ENCODE measurements around the gene MED8. TPM values are rescaled to one million over a fixed set of nuclear protein-coding genes. Genes with fewer than 3 reads are reported as not detected.

MED8 gene
- total RNA-seq, 1 experiment from 2014 or later = 36.0 TPM

DNA sequence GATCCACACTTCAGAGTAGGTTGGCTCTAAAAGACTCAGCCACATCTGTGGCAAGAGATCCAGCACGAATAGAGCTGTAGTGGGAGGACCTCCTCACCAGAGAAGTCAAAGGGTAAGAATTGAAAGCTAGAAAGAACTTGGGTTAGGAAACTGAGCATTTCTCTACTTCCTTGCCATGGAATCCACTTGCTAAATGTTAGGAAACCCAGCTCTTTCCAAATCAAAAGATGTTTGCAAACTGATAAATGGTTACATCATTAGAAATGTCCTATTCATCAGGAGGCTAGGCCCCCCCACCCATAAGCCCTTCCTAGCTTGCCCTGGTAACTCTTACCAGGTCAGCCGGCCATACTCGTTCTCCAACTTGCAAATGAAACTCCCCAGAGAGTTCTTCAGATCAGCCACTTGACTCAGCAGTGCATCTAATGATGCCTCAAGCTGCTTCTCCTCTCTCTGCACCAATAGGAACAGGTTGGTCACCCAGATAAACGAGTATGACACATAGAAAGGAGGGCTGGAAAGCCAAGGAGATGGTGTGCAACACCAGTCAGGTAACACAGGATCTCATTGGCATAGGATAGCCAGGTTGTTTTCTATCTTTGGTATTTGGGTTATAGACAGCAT lies 1.5 kb downstream of the MED8 start:
- H3K4me3 ChIP-seq (replicated peaks in 1 of 2; ENCODE audit: low read depth in 1 of 2, low read length in 2 of 2) = peak overlapping the region in 1 of 2 experiments; percentile 84; a peak in 2 of 4 replicates
- H3K79me2 ChIP-seq (ENCODE audit: insufficient read depth, low read length) = peaks cover 36% of the 10 kb centered on the region
- TF ChIP-seq, protein P1, sequence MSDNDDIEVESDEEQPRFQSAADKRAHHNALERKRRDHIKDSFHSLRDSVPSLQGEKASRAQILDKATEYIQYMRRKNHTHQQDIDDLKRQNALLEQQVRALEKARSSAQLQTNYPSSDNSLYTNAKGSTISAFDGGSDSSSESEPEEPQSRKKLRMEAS (IDR thresholded peaks at IDR 0.05) = no peak
- TF ChIP-seq, protein P2, sequence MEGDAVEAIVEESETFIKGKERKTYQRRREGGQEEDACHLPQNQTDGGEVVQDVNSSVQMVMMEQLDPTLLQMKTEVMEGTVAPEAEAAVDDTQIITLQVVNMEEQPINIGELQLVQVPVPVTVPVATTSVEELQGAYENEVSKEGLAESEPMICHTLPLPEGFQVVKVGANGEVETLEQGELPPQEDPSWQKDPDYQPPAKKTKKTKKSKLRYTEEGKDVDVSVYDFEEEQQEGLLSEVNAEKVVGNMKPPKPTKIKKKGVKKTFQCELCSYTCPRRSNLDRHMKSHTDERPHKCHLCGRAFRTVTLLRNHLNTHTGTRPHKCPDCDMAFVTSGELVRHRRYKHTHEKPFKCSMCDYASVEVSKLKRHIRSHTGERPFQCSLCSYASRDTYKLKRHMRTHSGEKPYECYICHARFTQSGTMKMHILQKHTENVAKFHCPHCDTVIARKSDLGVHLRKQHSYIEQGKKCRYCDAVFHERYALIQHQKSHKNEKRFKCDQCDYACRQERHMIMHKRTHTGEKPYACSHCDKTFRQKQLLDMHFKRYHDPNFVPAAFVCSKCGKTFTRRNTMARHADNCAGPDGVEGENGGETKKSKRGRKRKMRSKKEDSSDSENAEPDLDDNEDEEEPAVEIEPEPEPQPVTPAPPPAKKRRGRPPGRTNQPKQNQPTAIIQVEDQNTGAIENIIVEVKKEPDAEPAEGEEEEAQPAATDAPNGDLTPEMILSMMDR (IDR thresholded peaks at IDR 0.05 in 2 of 3, conservative IDR thresholded peaks at IDR 0.05 in 1 of 3; ENCODE audit: borderline replicate concordance in 1 of 3, insufficient read depth in 1 of 3, low read depth in 2 of 3, low read length in 2 of 3) = no peak
- TF ChIP-seq SIN3A (IDR thresholded peaks at IDR 0.05; ENCODE audit: low read depth) = no peak
- no peak for TF ChIP-seq JUND (IDR thresholded peaks at IDR 0.05)
- no peak for TF ChIP-seq ELF1 (IDR thresholded peaks at IDR 0.05; ENCODE audit: borderline replicate concordance, low read depth)
- TF ChIP-seq SP1 (IDR thresholded peaks at IDR 0.05; ENCODE audit: low read depth) = no peak
- TF ChIP-seq FOSL1 (IDR thresholded peaks at IDR 0.05; ENCODE audit: low read depth) = no peak
- TF ChIP-seq POLR2A (IDR thresholded peaks at IDR 0.05; ENCODE audit: borderline replicate concordance, extremely low read depth, insufficient read depth, insufficient read length) = no peak
- no peak for TF ChIP-seq EGR1 (IDR thresholded peaks at IDR 0.05; ENCODE audit: low read depth)
- TF ChIP-seq CEBPB (IDR thresholded peaks at IDR 0.05; ENCODE audit: low read depth) = no peak
- TF ChIP-seq CBX3 (IDR thresholded peaks at IDR 0.05; ENCODE audit: low read depth) = no peak
- TF ChIP-seq, protein P3, sequence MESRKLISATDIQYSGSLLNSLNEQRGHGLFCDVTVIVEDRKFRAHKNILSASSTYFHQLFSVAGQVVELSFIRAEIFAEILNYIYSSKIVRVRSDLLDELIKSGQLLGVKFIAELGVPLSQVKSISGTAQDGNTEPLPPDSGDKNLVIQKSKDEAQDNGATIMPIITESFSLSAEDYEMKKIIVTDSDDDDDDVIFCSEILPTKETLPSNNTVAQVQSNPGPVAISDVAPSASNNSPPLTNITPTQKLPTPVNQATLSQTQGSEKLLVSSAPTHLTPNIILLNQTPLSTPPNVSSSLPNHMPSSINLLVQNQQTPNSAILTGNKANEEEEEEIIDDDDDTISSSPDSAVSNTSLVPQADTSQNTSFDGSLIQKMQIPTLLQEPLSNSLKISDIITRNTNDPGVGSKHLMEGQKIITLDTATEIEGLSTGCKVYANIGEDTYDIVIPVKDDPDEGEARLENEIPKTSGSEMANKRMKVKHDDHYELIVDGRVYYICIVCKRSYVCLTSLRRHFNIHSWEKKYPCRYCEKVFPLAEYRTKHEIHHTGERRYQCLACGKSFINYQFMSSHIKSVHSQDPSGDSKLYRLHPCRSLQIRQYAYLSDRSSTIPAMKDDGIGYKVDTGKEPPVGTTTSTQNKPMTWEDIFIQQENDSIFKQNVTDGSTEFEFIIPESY (IDR thresholded peaks at IDR 0.05; ENCODE audit: extremely low read depth, insufficient replicate concordance, low read length) = no peak
- TF ChIP-seq, protein P4, sequence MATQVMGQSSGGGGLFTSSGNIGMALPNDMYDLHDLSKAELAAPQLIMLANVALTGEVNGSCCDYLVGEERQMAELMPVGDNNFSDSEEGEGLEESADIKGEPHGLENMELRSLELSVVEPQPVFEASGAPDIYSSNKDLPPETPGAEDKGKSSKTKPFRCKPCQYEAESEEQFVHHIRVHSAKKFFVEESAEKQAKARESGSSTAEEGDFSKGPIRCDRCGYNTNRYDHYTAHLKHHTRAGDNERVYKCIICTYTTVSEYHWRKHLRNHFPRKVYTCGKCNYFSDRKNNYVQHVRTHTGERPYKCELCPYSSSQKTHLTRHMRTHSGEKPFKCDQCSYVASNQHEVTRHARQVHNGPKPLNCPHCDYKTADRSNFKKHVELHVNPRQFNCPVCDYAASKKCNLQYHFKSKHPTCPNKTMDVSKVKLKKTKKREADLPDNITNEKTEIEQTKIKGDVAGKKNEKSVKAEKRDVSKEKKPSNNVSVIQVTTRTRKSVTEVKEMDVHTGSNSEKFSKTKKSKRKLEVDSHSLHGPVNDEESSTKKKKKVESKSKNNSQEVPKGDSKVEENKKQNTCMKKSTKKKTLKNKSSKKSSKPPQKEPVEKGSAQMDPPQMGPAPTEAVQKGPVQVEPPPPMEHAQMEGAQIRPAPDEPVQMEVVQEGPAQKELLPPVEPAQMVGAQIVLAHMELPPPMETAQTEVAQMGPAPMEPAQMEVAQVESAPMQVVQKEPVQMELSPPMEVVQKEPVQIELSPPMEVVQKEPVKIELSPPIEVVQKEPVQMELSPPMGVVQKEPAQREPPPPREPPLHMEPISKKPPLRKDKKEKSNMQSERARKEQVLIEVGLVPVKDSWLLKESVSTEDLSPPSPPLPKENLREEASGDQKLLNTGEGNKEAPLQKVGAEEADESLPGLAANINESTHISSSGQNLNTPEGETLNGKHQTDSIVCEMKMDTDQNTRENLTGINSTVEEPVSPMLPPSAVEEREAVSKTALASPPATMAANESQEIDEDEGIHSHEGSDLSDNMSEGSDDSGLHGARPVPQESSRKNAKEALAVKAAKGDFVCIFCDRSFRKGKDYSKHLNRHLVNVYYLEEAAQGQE (IDR thresholded peaks at IDR 0.05; ENCODE audit: low read depth) = no peak
- no peak for TF ChIP-seq EZH2phosphoT487 (IDR thresholded peaks at IDR 0.05; ENCODE audit: borderline replicate concordance)
- TF ChIP-seq RAD21 (IDR thresholded peaks at IDR 0.05; ENCODE audit: low read depth) = no peak
- no peak for TF ChIP-seq YY1 (IDR thresholded peaks at IDR 0.05; ENCODE audit: extremely low read depth, insufficient replicate concordance, low read depth, low read length)
- no peak for TF ChIP-seq EZH2 (IDR thresholded peaks at IDR 0.05)
- no peak for TF ChIP-seq POLR2AphosphoS5 (IDR thresholded peaks at IDR 0.05; ENCODE audit: low read depth, low read length)
- TF ChIP-seq ZFX (IDR thresholded peaks at IDR 0.05) = no peak
- TF ChIP-seq ZNF274 (IDR thresholded peaks at IDR 0.05; ENCODE audit: low read depth, low read length) = no peak
- CTCF ChIA-PET = no interaction called here
- no peaks in the 10 kb centered on the region for H3K9me2 ChIP-seq (ENCODE audit: insufficient read depth)
- RAD21 ChIA-PET (ENCODE audit: low non-redundant PET in 1 of 2, low total read pairs in 2 of 2, uncharacterized antibody in 2 of 2, unreplicated experiment in 2 of 2) = no interaction called here
- no peak overlapping the region for H2AFZ ChIP-seq (ENCODE audit: low read depth, low read length, poor library complexity, severe bottlenecking)
- BruUV-seq (replicated peaks) = no TSS peak
- no peak overlapping the region for H3K27ac ChIP-seq (ENCODE audit: low read depth, low read length)
- no peaks in the 10 kb centered on the region for H3K9me3 ChIP-seq (ENCODE audit: control insufficient read depth in 1 of 2, insufficient read depth in 1 of 2, low read depth in 1 of 2, low read length in 2 of 2)
- peaks cover 22 to 40% of the 10 kb centered on the region in 2 experiments for H3K36me3 ChIP-seq (ENCODE audit: control insufficient read depth in 1 of 2, insufficient read depth in 2 of 2, low read length in 2 of 2)
- H4K20me1 ChIP-seq (ENCODE audit: insufficient read depth) = no peaks in the 10 kb centered on the region
- intact Hi-C loops (cut with micrococcal nuclease) = no loop called here
- no peak for ATAC-seq
- H3K4me1 ChIP-seq (ENCODE audit: control insufficient read depth in 1 of 2, insufficient read depth in 2 of 2, low read length in 2 of 2) = peaks cover 3 to 16% of the 10 kb centered on the region in 2 experiments; a peak in 3 of 4 replicates
- H3K9ac ChIP-seq (ENCODE audit: low read length) = no peak overlapping the region
- POLR2A ChIA-PET = no interaction called here
- no peak for DNase-seq (ENCODE audit: low read depth, low spot score)
- H3K27me3 ChIP-seq (ENCODE audit: insufficient read depth, low read length) = no peaks in the 10 kb centered on the region
- peak overlapping the region; percentile 80 for H3K4me2 ChIP-seq (ENCODE audit: low read length)

Measured in HCT116 (cell line).